Activated naive CD8-positive, alpha-beta T cell (primary cell): ENCODE data around the gene DNLZ.

ENCODE experiments used
- H3K27ac Mint-ChIP-seq: one replicate; pipeline ENCODE4 v1.8.0; 2021; ENCODE audit warnings: mixed read lengths
- H3K27me3 Mint-ChIP-seq: one replicate; pipeline ENCODE4 v1.8.0; 2021; ENCODE audit warnings: mixed read lengths
- H3K36me3 Mint-ChIP-seq: one replicate; pipeline ENCODE4 v1.8.0; 2021; ENCODE audit warnings: mixed read lengths
- H3K4me1 Mint-ChIP-seq: one replicate; pipeline ENCODE4 v1.8.0; 2021; ENCODE audit warnings: low read depth, mixed read lengths
- H3K4me3 Mint-ChIP-seq: one replicate; pipeline ENCODE4 v1.8.0; 2021; ENCODE audit warnings: mild to moderate bottlenecking, mixed read lengths
- H3K9me3 Mint-ChIP-seq: one replicate; pipeline ENCODE4 v1.8.0; 2021; ENCODE audit warnings: low read depth, mixed read lengths

Gene DNLZ

GRCh38 chr9:136389396-136389795 is 25.9 kb upstream of the DNLZ start:
- Mint-ChIP-seq H3K27ac (no peak overlapping the region), H3K36me3 (peaks cover 17% of the 10 kb centered on the region), H3K4me3 (no peak overlapping the region)

GRCh38 chr9:136387217-136387616 is 23.7 kb upstream of the DNLZ start:
- no peak overlapping the region for H3K27ac Mint-ChIP-seq
- peaks cover 19% of the 10 kb centered on the region for H3K4me1 Mint-ChIP-seq
- H3K27me3 Mint-ChIP-seq: no peaks in the 10 kb centered on the region
- H3K36me3 Mint-ChIP-seq: peaks cover 20% of the 10 kb centered on the region
- H3K9me3 Mint-ChIP-seq: no peaks in the 10 kb centered on the region
- no peak overlapping the region for H3K4me3 Mint-ChIP-seq

More at GRCh38 chr9:136389396-136389795, 25.9 kb upstream of the DNLZ start:
- Mint-ChIP-seq H3K4me1 (peaks cover 19% of the 10 kb centered on the region), H3K27me3 (no peaks in the 10 kb centered on the region), H3K9me3 (no peaks in the 10 kb centered on the region)

GRCh38 chr9:136386018-136386417 is 22.5 kb upstream of the DNLZ start:
- H3K4me1 Mint-ChIP-seq: peaks cover 19% of the 10 kb centered on the region
- H3K27me3 Mint-ChIP-seq: no peaks in the 10 kb centered on the region
- no peak overlapping the region for H3K4me3 Mint-ChIP-seq
- H3K36me3 Mint-ChIP-seq: peaks cover 16% of the 10 kb centered on the region
- H3K27ac Mint-ChIP-seq: no peak overlapping the region
- H3K9me3 Mint-ChIP-seq: no peaks in the 10 kb centered on the region

- H3K27me3 Mint-ChIP-seq: no peaks in the 10 kb centered on the region
- peaks cover 19% of the 10 kb centered on the region for H3K4me1 Mint-ChIP-seq
- peaks cover 16% of the 10 kb centered on the region for H3K36me3 Mint-ChIP-seq
- H3K4me3 Mint-ChIP-seq: peak overlapping the region; percentile 25
- peak overlapping the region; percentile 43 for H3K27ac Mint-ChIP-seq
- no peaks in the 10 kb centered on the region for H3K9me3 Mint-ChIP-seq
Observed at GRCh38 chr9:136385015-136385414, 21.5 kb upstream of the DNLZ start.

GRCh38 chr9:136383436-136383835 is 19.9 kb upstream of the DNLZ start:
- peaks cover 14% of the 10 kb centered on the region for H3K36me3 Mint-ChIP-seq
- H3K27me3 Mint-ChIP-seq: no peaks in the 10 kb centered on the region
- no peak overlapping the region for H3K4me3 Mint-ChIP-seq
- no peaks in the 10 kb centered on the region for H3K9me3 Mint-ChIP-seq
- peaks cover 19% of the 10 kb centered on the region for H3K4me1 Mint-ChIP-seq
- no peak overlapping the region for H3K27ac Mint-ChIP-seq

- peaks cover 10% of the 10 kb centered on the region for H3K36me3 Mint-ChIP-seq
- no peak overlapping the region for H3K4me3 Mint-ChIP-seq
- no peaks in the 10 kb centered on the region for H3K9me3 Mint-ChIP-seq
- no peaks in the 10 kb centered on the region for H3K27me3 Mint-ChIP-seq
- H3K27ac Mint-ChIP-seq: no peak overlapping the region
- peaks cover 19% of the 10 kb centered on the region for H3K4me1 Mint-ChIP-seq
Observed at GRCh38 chr9:136381966-136382513, 18.5 kb upstream of the DNLZ start.

GRCh38 chr9:136381311-136381710 is 17.8 kb upstream of the DNLZ start:
- no peaks in the 10 kb centered on the region for H3K27me3 Mint-ChIP-seq
- H3K36me3 Mint-ChIP-seq: peaks cover 10% of the 10 kb centered on the region
- peaks cover 19% of the 10 kb centered on the region for H3K4me1 Mint-ChIP-seq
- H3K9me3 Mint-ChIP-seq: no peaks in the 10 kb centered on the region
- H3K4me3 Mint-ChIP-seq: no peak overlapping the region
- H3K27ac Mint-ChIP-seq: no peak overlapping the region

- H3K9me3 Mint-ChIP-seq: no peaks in the 10 kb centered on the region
- peaks cover 9% of the 10 kb centered on the region for H3K4me1 Mint-ChIP-seq
- no peak overlapping the region for H3K4me3 Mint-ChIP-seq
- peaks cover 10% of the 10 kb centered on the region for H3K36me3 Mint-ChIP-seq
- H3K27me3 Mint-ChIP-seq: no peaks in the 10 kb centered on the region
- no peak overlapping the region for H3K27ac Mint-ChIP-seq
Observed at GRCh38 chr9:136380381-136380780, 16.8 kb upstream of the DNLZ start.

- peaks cover 4% of the 10 kb centered on the region for H3K4me1 Mint-ChIP-seq
- H3K36me3 Mint-ChIP-seq: peaks cover 7% of the 10 kb centered on the region
- no peak overlapping the region for H3K4me3 Mint-ChIP-seq
- no peaks in the 10 kb centered on the region for H3K27me3 Mint-ChIP-seq
- no peak overlapping the region for H3K27ac Mint-ChIP-seq
- no peaks in the 10 kb centered on the region for H3K9me3 Mint-ChIP-seq
Observed at GRCh38 chr9:136379891-136380290, 16.3 kb upstream of the DNLZ start.

- peaks cover 2% of the 10 kb centered on the region for H3K36me3 Mint-ChIP-seq
- H3K9me3 Mint-ChIP-seq: no peaks in the 10 kb centered on the region
- no peak overlapping the region for H3K27ac Mint-ChIP-seq
Observed at GRCh38 chr9:136379401-136379800, 15.9 kb upstream of the DNLZ start.

GRCh38 chr9:136379003-136379287 is 15.4 kb upstream of the DNLZ start:
- Mint-ChIP-seq H3K4me1 (peaks cover 4% of the 10 kb centered on the region), H3K9me3 (no peaks in the 10 kb centered on the region), H3K27me3 (no peaks in the 10 kb centered on the region), H3K4me3 (no peak overlapping the region), H3K27ac (no peak overlapping the region), H3K36me3 (peaks cover 2% of the 10 kb centered on the region)

More at GRCh38 chr9:136379401-136379800, 15.9 kb upstream of the DNLZ start:
- H3K4me1 Mint-ChIP-seq: peaks cover 3% of the 10 kb centered on the region
- no peak overlapping the region for H3K4me3 Mint-ChIP-seq
- no peaks in the 10 kb centered on the region for H3K27me3 Mint-ChIP-seq

GRCh38 chr9:136378170-136379002 is 14.8 kb upstream of the DNLZ start:
- H3K4me1 Mint-ChIP-seq: peaks cover 4% of the 10 kb centered on the region
- H3K36me3 Mint-ChIP-seq: no peaks in the 10 kb centered on the region
- H3K9me3 Mint-ChIP-seq: no peaks in the 10 kb centered on the region
- H3K27me3 Mint-ChIP-seq: no peaks in the 10 kb centered on the region
- H3K4me3 Mint-ChIP-seq: no peak overlapping the region
- no peak overlapping the region for H3K27ac Mint-ChIP-seq

- Mint-ChIP-seq H3K27ac (no peak overlapping the region), H3K36me3 (no peaks in the 10 kb centered on the region), H3K4me3 (no peak overlapping the region), H3K4me1 (peaks cover 8% of the 10 kb centered on the region), H3K27me3 (no peaks in the 10 kb centered on the region), H3K9me3 (no peaks in the 10 kb centered on the region)
Observed at GRCh38 chr9:136377341-136378169, 14.0 kb upstream of the DNLZ start.

GRCh38 chr9:136376457-136376856 is 12.9 kb upstream of the DNLZ start:
- Mint-ChIP-seq H3K9me3 (no peaks in the 10 kb centered on the region), H3K4me3 (no peak overlapping the region), H3K27me3 (no peaks in the 10 kb centered on the region), H3K36me3 (no peaks in the 10 kb centered on the region), H3K27ac (no peak overlapping the region), H3K4me1 (peaks cover 8% of the 10 kb centered on the region)

GRCh38 chr9:136375096-136375495 is 11.6 kb upstream of the DNLZ start:
- H3K4me1 Mint-ChIP-seq: peaks cover 8% of the 10 kb centered on the region
- H3K27ac Mint-ChIP-seq: no peak overlapping the region
- H3K27me3 Mint-ChIP-seq: no peaks in the 10 kb centered on the region
- no peaks in the 10 kb centered on the region for H3K36me3 Mint-ChIP-seq
- H3K4me3 Mint-ChIP-seq: no peak overlapping the region
- H3K9me3 Mint-ChIP-seq: no peaks in the 10 kb centered on the region
